DMS153 treated with DMSO at 0.1 percent for 48 hours (cell line): Measurements from ENCODE around the gene KLHL35.
"Not testable (repeated sequence)": the region's sequence is repeated elsewhere in the genome, so short reads cannot be mapped to it uniquely, and the experiment has no call there.

Experiments used
- DNase-seq: peaks from one replicate; lab custom pipeline; 2025; ENCODE audit not compliant: unreplicated experiment; lab: John Stamatoyannopoulos, UW

The KLHL35 gene

DNA sequence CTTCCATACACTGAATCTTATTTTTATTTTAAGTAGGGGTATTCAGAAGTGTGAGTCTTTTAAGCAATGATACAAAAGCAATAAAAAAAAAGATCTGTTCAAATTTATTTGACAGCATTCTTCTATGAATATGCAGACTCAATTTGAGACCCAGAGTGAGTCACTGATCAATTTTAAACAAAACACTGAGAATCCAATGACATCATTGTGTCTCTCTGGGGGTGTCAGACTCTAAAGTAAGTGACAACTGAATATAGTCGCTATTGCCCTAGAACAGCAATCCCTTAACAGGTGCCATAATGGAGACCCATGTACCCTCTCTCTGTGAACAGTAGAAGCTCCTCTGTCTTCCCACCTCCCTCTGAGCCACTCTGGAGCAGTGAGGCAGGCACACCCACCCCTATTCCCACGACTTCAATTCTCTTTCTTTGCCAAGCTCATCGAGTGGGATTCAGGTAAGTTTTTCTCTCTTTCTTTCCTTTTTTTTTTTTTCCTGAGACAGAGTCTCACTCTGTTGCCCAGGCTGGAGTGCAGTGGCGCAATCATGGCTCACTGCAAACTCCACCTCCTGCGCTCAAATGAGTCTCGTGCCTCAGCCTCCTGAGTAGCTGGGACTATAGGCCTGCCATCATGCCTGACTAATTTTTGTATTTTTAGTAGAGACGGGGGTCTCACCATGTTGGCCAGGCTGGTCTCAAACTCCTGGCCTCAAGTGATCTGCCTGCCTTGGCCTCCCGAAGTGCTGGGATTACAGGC is 38.7 kb downstream of the KLHL35 start:
- DNase-seq, result no peak

DNA sequence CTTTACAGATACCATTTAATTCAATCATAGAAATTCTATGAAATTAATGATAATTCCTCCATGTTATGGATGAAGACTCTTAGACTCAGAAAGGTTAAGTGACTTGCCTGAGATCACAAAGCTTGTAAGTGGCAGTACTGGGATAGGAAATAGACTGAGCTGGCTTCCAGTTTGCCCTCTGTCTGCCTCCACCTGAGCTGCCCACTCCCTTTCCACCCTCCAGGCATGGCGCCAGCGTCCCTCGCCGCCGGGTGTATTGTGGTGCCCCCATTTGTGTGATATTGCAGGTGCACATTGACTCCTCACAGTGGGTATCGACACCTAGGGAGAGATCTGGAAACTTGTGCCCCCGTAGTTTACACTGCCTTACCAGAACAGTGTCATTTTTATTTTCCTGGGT is 43.1 kb downstream of the KLHL35 start:
- no peak for DNase-seq

DNA sequence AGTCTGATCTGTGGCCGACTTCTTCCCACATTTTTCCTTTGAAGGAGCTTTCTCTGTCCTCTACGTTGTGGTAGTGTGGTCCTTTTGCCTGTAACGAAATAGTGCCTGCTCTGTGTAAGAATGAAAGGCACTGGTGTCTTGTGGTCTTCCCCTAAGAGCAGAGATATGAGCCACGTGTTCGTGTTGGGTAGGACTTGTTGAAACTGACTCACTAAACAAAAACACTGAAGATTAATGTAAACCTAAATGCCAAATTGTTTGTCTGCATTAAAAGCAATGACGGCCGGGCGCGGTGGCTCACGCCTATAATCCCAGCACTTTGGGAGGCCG is 43.8 kb downstream of the KLHL35 start:
- DNase-seq, result no peak

DNA sequence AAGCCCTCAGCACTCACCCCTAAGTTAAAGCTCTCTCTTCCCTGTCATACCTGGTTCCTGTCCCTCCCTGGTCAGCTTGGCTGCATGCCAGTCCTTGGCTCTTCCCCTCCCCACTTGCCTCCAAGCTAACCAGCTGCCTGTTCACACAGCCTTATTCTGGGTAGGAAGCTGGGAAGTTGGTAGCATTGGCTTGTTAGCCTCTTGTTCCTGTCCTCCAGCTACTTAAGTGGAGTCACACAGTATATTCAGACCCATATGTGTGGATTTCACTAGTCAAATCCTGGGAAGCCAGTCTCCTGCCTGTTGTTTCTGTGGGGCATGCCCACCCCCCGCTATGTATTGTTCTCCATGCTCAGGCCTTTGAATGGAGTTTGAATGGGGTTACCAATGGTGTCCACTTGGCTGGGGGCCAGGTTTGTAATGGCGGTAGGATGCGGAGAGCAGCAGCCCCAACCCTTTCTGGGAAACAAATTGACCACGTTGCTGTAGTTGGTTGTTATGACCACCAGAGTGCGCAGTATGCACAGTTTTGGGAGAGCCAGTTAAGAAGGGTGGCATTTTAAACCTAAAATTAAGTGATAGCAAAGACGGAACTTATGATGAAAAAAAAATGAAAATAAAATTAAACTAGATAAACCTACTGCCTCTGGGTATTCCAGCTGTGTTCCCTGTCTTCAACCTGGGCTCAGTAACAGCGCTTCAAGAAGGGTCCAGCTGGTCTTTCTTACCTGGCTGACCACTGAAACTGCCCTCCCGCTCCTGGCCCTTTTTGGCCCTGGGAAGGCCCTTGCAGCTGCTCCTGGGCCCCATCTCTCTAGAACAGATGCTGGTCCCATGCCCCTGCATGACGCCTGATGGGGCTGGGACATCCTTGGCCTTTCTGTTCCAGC is 44.4 kb downstream of the KLHL35 start:
- DNase-seq, result peak; percentile 89

- DNase-seq, result no peak
Observed at GRCh38 chr11:75387736-75388294, 45.2 kb downstream of the KLHL35 start.

DNA sequence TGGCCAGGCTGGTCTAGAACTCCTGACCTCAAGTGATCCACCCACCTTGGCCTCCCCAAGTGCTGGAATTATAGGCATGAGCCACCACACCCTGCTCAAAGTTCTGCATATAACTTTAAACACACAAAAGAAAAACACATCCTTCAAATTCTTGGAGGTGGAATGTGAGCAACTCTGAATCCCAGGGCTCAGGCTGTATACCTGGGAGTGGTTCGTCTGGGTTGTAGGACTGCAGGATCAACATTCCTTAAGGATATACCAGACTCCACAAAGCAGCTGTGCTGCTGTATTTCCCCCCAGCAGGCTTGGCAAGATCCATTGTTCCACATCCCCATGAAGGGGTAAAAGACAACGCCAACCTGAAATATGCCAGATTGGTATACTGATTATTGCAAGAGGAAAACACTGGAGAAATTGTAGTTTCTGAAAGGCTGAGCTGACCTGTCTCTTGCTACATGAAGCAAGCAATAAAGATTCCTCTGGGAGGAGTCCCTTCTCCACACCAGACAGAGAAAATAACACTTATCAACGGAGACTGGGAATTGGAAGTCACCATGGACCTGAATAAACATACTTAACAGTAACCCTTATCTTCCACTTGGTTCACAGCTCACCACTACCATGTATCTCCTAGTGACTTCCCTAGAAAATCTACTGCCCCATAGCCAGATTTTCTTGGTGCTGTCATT is 45.9 kb downstream of the KLHL35 start:
- no peak for DNase-seq

GRCh38 chr11:75384438-75385080 is 48.4 kb downstream of the KLHL35 start:
- DNase-seq, result peak; percentile 57

DNA sequence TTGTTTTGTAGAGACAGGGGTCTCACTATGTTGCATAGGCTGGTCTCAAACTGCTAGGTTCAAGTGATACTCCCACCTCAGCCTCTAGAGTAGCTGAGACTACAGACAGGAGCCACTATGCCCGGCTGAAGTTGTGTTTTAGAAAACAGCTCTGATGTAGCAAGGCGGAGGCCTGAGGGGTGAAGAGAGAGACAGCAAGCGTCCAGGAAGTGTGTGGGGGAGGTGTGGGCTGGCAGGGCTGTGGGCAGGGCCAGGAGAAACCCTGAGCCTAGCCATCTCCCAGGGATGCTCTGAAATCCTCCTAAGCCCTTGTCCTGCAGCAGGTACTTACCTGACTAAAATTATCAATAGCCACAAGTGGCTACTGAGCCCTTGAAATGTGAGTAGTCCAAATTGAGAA is 49.8 kb downstream of the KLHL35 start:
- no peak for DNase-seq

GRCh38 chr11:75380716-75381420 is 52.1 kb downstream of the KLHL35 start:
- DNase-seq, result no peak

DNA sequence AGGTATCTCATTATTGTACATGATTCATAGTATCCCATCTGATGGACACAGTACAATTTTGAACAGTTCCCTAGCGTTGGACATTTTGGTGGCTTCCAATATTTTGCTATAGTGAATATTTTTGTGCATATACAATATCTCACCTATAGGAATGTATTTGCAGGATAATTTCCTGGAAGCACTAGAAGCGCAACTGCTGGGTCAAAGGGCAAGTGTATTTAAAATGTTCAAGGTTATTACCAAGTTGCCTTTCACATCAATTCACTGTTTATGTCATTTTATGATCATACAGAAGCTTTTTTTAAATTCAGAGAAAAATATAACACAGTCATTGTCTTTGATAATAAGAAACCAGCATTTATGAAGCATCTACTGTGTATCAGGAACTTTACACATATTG is 52.8 kb downstream of the KLHL35 start:
- DNase-seq, result no peak

- DNase-seq, result not testable (repeated sequence)
Observed at GRCh38 chr11:75378776-75379175, 54.2 kb downstream of the KLHL35 start.

DNA sequence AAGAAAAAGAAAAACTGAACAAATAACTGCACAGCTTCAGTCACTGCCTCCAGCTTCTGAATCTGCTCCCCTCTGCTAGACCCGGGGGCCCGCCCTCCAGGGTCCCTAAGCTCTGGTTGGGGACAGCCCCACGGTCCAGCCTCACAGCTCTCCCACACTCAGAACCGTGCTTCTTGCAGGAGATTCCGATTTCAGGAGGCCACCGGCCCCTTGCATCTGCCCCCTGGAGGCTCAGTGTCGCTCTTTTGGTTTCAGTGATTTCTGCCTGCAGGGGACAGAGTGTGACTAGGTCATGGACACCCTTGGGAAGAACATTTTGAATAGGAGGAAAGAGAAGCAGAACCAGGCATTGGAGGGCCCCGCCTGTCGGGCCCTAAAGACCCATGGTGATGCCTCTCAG is 56.8 kb downstream of the KLHL35 start:
- no peak for DNase-seq

DNA sequence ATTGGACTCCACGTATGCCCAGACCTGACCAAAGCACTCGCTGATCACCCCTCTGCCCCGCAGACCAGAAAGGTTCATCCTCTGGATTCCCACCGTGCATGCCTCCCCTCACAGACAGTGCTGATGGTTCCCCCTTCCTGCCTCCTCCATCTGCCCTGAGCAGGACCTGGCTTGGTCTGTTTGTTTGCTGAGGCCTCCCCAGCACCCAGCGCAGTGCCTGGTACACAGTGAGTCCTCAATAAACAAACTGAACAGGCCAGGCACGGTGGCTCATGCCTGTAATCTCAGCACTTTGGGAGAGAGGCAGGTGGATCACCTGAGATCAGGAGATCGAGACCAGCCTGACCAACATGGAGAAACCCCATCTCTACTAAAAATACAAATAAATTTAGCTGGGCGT is 57.4 kb downstream of the KLHL35 start:
- no peak for DNase-seq

DNA sequence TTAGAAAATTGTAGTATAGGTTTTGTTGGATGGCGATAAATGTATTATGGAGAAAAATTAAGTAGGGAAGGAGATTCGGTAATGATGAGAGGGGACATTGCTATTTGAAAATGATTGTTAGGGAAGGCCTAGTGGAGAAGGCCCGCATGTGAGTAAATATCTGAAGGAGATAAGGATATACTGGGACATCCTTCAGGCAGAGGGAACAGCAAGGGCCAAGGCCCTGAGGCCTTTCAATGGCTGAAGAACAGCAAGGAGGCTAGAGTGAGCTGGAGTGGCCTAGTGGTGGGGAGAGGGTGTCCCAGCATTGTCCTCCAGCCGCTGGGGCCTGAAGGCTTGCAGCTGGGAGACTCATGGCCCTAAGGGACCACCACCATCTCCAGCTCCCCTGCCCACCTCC is 58.4 kb downstream of the KLHL35 start:
- no peak for DNase-seq

DNA sequence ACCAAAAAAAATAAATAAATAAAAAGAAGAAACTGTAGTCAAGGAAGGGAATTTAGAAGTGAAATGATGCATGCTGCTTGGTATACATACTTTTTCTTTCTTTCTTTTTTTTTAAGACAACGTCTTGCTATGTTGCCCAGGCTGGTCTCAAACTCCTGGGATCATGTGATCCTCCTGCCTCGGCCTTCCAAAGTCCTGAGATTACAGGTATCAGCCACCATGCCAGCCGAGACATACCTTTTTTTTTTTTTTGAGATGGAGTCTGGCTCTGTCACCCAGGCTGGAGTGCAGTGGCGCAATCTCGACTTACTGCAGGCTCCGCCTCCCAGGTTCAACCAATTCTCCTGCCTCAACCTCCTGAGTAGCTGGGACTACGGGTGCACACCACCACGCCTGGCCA is 59.8 kb downstream of the KLHL35 start:
- no peak for DNase-seq
